Stimulated activated CD4-positive, alpha-beta T cell treated with anti-CD3 and anti-CD28 coated beads, Interleukin-2, amount 100 ng/mL, for 4 hours (primary cell): ENCODE data around the gene SLC43A1.
A peak's percentile ranks its signal among the peaks of the same experiment; 100 is the strongest.

Source experiments
- DNase-seq: peaks from one replicate; pipeline ENCODE4 v3.0.0-alpha.2; 2020; ENCODE audit warnings: low read depth

Gene SLC43A1

GRCh38 chr11:57497303-57498247, 17.9 kb downstream of the SLC43A1 start:
- no peak for DNase-seq

- no peak for DNase-seq
Observed at GRCh38 chr11:57496109-57496820, 19.2 kb downstream of the SLC43A1 start.

GRCh38 chr11:57493507-57494503, 21.7 kb downstream of the SLC43A1 start:
- DNase-seq: peak; percentile 77

- DNase-seq: no peak
Observed at GRCh38 chr11:57491371-57492061, 24.0 kb downstream of the SLC43A1 start.

- DNase-seq: no peak
Observed at GRCh38 chr11:57490456-57491248, 24.9 kb downstream of the SLC43A1 start.

- DNase-seq: no peak
Observed at GRCh38 chr11:57487920-57488659, 27.4 kb downstream of the SLC43A1 start.

GRCh38 chr11:57487021-57487778, 28.3 kb downstream of the SLC43A1 start:
- no peak for DNase-seq

- no peak for DNase-seq
Observed at GRCh38 chr11:57485217-57485990, 30.1 kb downstream of the SLC43A1 start.

GRCh38 chr11:57484141-57484710, 31.3 kb downstream of the SLC43A1 start:
- DNase-seq: no peak

GRCh38 chr11:57483562-57483918, 32.0 kb downstream of the SLC43A1 start:
- DNase-seq: no peak

- DNase-seq: peak; percentile 76
Observed at GRCh38 chr11:57482782-57483561, 32.5 kb downstream of the SLC43A1 start.

GRCh38 chr11:57481915-57482781, 33.4 kb downstream of the SLC43A1 start:
- no peak for DNase-seq

GRCh38 chr11:57481315-57481714, 34.2 kb downstream of the SLC43A1 start:
- DNase-seq: no peak

GRCh38 chr11:57480409-57481137, 34.9 kb downstream of the SLC43A1 start:
- peak; percentile 60 for DNase-seq

- DNase-seq: no peak
Observed at GRCh38 chr11:57479911-57480310, 35.6 kb downstream of the SLC43A1 start.
